ENCODE data around the gene BACH2. TPM values are rescaled to one million over a fixed set of nuclear protein-coding genes. Genes with fewer than 3 reads are reported as not detected.

Gene BACH2
- total and polyA plus RNA-seq, 2 of the 8 experiments (the other 6 are each of a cell fraction or from before 2014, with no cell fraction given), result 1.9 to 5.9 TPM

GRCh38 chr6:89963391-89963790 lies 333.3 kb downstream of the BACH2 start:
- no peak overlapping the region for H3K18ac ChIP-seq (ENCODE audit: extremely low read depth, low read length)
- H2AK5ac ChIP-seq (ENCODE audit: low read depth, low read length), result no peak overlapping the region
- H3K14ac ChIP-seq (ENCODE audit: insufficient read length), result no peak overlapping the region
- H3K79me1 ChIP-seq (ENCODE audit: low read depth, low read length), result no peaks in the 10 kb centered on the region
- no peak overlapping the region for H4K8ac ChIP-seq (ENCODE audit: extremely low read depth, insufficient read depth, low read length)
- H3K9ac ChIP-seq (replicated peaks in 1 of 4; ENCODE audit: extremely low read depth in 1 of 4, low read depth in 3 of 4, low read length in 3 of 4), result no peak overlapping the region
- CTCF ChIA-PET (ENCODE audit: partially characterized antibody), result no interaction called here
- no peak overlapping the region for H3K4me2 ChIP-seq (ENCODE audit: insufficient read depth in 1 of 2, low read depth in 2 of 2, low read length in 2 of 2)
- H4K20me1 ChIP-seq (replicated peaks in 1 of 2; ENCODE audit: control insufficient read depth in 1 of 2, insufficient read depth in 2 of 2, low read length in 2 of 2), result no peaks in the 10 kb centered on the region
- H3K4me1 ChIP-seq (replicated peaks in 1 of 4; ENCODE audit: control insufficient read depth in 3 of 4, insufficient read depth in 4 of 4, low read length in 3 of 4), result no peaks in the 10 kb centered on the region
- H3K4ac ChIP-seq (replicated peaks; ENCODE audit: insufficient read length, low read depth, low read length), result no peak overlapping the region
- H3K27ac ChIP-seq (ENCODE audit: low read depth, low read length), result no peak overlapping the region
- no peak overlapping the region for H2AFZ ChIP-seq (ENCODE audit: low read length)
- H4K5ac ChIP-seq (ENCODE audit: insufficient read length, low read depth, low read length), result no peak overlapping the region
- no peaks in the 10 kb centered on the region for H3K9me3 ChIP-seq (ENCODE audit: insufficient read depth in 2 of 2, low read depth in 1 of 2, low read length in 1 of 2)
- H4K91ac ChIP-seq (replicated peaks; ENCODE audit: insufficient read length, low read length), result no peak overlapping the region
- H3K79me2 ChIP-seq (ENCODE audit: control insufficient read depth in 1 of 2, insufficient read depth in 2 of 2, low read length in 2 of 2), result no peaks in the 10 kb centered on the region
- no peaks in the 10 kb centered on the region for H3K36me3 ChIP-seq (ENCODE audit: control insufficient read depth in 2 of 4, insufficient read depth in 4 of 4, low read length in 3 of 4)
- WGBS, 2 experiments (ENCODE audit: extremely low coverage in 1 of 2, insufficient coverage in 1 of 2, insufficient read length in 1 of 2, insufficient replicate concordance in 2 of 2, low coverage in 1 of 2, low lambda C conversion rate in 2 of 2, missing lambda C conversion rate in 1 of 2), result 89% methylated on average over 3 of the region's 3 CpGs; no CpG with 5 or more reads in 1 of the 2 experiments
- H2BK5ac ChIP-seq (ENCODE audit: low read depth, low read length), result no peak overlapping the region
- H3K4me3 ChIP-seq (ENCODE audit: extremely low read depth in 1 of 4, insufficient read depth in 2 of 4, low read depth in 3 of 4, low read length in 4 of 4), result no peak overlapping the region
- no peak overlapping the region for H2BK120ac ChIP-seq (replicated peaks; ENCODE audit: low read depth, low read length)
- no peak for FAIRE-seq
- POLR2A ChIA-PET (ENCODE audit: partially characterized antibody), result no interaction called here
- no peak for DNase-seq (ENCODE audit: low read depth in 1 of 2, low spot score in 2 of 2)
- H2BK12ac ChIP-seq (ENCODE audit: low read depth, low read length), result no peak overlapping the region
- H3K27me3 ChIP-seq (replicated peaks in 1 of 4; ENCODE audit: control insufficient read depth in 3 of 4, extremely low read depth in 1 of 4, insufficient read depth in 3 of 4, low read length in 3 of 4), result no peaks in the 10 kb centered on the region
- H3K56ac ChIP-seq (replicated peaks; ENCODE audit: insufficient read length, low read depth, low read length), result no peak overlapping the region
- no peak overlapping the region for H3K23ac ChIP-seq (ENCODE audit: insufficient read length)
- H3K23me2 ChIP-seq (ENCODE audit: low read depth, low read length), result no peaks in the 10 kb centered on the region; the same call in 1 of the 2 replicates
- H2BK20ac ChIP-seq (ENCODE audit: low read length), result no peak overlapping the region
- no peak overlapping the region for H2BK15ac ChIP-seq (ENCODE audit: low read length)
- no peak for TF ChIP-seq TAF1 (IDR thresholded peaks at IDR 0.05; ENCODE audit: low read depth, low read length)
- no peak for TF ChIP-seq KDM1A (IDR thresholded peaks at IDR 0.05; ENCODE audit: borderline replicate concordance, low read length)
- TF ChIP-seq CEBPB (IDR thresholded peaks at IDR 0.05; ENCODE audit: low read depth, low read length), result no peak
- TF ChIP-seq JUND (IDR thresholded peaks at IDR 0.05; ENCODE audit: low read length), result no peak
- no peak for TF ChIP-seq TBP (IDR thresholded peaks at IDR 0.05; ENCODE audit: low read depth, low read length)
- TF ChIP-seq, protein P1, sequence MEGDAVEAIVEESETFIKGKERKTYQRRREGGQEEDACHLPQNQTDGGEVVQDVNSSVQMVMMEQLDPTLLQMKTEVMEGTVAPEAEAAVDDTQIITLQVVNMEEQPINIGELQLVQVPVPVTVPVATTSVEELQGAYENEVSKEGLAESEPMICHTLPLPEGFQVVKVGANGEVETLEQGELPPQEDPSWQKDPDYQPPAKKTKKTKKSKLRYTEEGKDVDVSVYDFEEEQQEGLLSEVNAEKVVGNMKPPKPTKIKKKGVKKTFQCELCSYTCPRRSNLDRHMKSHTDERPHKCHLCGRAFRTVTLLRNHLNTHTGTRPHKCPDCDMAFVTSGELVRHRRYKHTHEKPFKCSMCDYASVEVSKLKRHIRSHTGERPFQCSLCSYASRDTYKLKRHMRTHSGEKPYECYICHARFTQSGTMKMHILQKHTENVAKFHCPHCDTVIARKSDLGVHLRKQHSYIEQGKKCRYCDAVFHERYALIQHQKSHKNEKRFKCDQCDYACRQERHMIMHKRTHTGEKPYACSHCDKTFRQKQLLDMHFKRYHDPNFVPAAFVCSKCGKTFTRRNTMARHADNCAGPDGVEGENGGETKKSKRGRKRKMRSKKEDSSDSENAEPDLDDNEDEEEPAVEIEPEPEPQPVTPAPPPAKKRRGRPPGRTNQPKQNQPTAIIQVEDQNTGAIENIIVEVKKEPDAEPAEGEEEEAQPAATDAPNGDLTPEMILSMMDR (IDR thresholded peaks at IDR 0.05; ENCODE audit: control extremely low read depth in 1 of 3, insufficient read depth in 1 of 3, low read depth in 1 of 3, low read length in 3 of 3), result no peak
- no peak for TF ChIP-seq ZNF274 (IDR thresholded peaks at IDR 0.05; ENCODE audit: borderline replicate concordance, extremely low read depth, low read length)
- no peak for TF ChIP-seq EP300 (IDR thresholded peaks at IDR 0.05; ENCODE audit: borderline replicate concordance in 1 of 2, low read depth in 2 of 2, low read length in 2 of 2)
- TF ChIP-seq CHD1 (IDR thresholded peaks at IDR 0.05; ENCODE audit: low read depth, low read length), result no peak
